ENCODE data around the gene PBX4. TPM values are rescaled to one million over a fixed set of nuclear protein-coding genes. Genes with fewer than 3 reads are reported as not detected.

Gene PBX4
- total RNA-seq, 1 experiment from 2014 or later = 2.4 TPM

- H3K4me3 ChIP-seq = no peak overlapping the region
- no peaks in the 10 kb centered on the region for H3K9me3 ChIP-seq
- peak; percentile 72 for DNase-seq
- peaks cover 39% of the 10 kb centered on the region for H3K36me3 ChIP-seq
- H3K27me3 ChIP-seq = no peaks in the 10 kb centered on the region
Observed at GRCh38 chr19:19531951-19532805, 86.3 kb downstream of the PBX4 start.

- Histone ChIP-seq H3K4me3 (no peak overlapping the region), H3K9me3 (no peaks in the 10 kb centered on the region), H3K36me3 (peaks cover 49% of the 10 kb centered on the region), H3K27me3 (no peaks in the 10 kb centered on the region)
- DNase-seq = no peak
Observed at GRCh38 chr19:19530889-19531288, 87.6 kb downstream of the PBX4 start.

- Histone ChIP-seq H3K9me3 (no peaks in the 10 kb centered on the region), H3K4me3 (no peak overlapping the region), H3K27me3 (no peaks in the 10 kb centered on the region), H3K36me3 (peaks cover 51% of the 10 kb centered on the region)
- DNase-seq = no peak
Observed at GRCh38 chr19:19530423-19530804, 88.1 kb downstream of the PBX4 start.

- DNase-seq = no peak
- Histone ChIP-seq H3K36me3 (peaks cover 55% of the 10 kb centered on the region), H3K27me3 (no peaks in the 10 kb centered on the region), H3K4me3 (no peak overlapping the region), H3K9me3 (no peaks in the 10 kb centered on the region)
Observed at GRCh38 chr19:19529783-19530422, 88.6 kb downstream of the PBX4 start.

GRCh38 chr19:19528721-19529490, 89.6 kb downstream of the PBX4 start, which contains the start of gene YJEFN3:
YJEFN3 (plus strand) TSS chr19:19528911; CDS start chr19:19528933, 22 bp downstream.
- Histone ChIP-seq H3K36me3 (peaks cover 65% of the 10 kb centered on the region), H3K27me3 (no peaks in the 10 kb centered on the region), H3K9me3 (no peaks in the 10 kb centered on the region), H3K4me3 (no peak within 1 kb of the TSS)
- no peak for DNase-seq

GRCh38 chr19:19527674-19528625, 90.5 kb downstream of the PBX4 start:
- no peak for DNase-seq
- no peaks in the 10 kb centered on the region for H3K27me3 ChIP-seq
- no peak overlapping the region for H3K4me3 ChIP-seq
- no peaks in the 10 kb centered on the region for H3K9me3 ChIP-seq
- H3K36me3 ChIP-seq = peaks cover 69% of the 10 kb centered on the region

- peaks cover 67% of the 10 kb centered on the region for H3K36me3 ChIP-seq
- no peaks in the 10 kb centered on the region for H3K9me3 ChIP-seq
- no peak for DNase-seq
- no peak overlapping the region for H3K4me3 ChIP-seq
- H3K27me3 ChIP-seq = no peaks in the 10 kb centered on the region
Observed at GRCh38 chr19:19527371-19527656, 91.2 kb downstream of the PBX4 start.

- Histone ChIP-seq H3K9me3 (no peaks in the 10 kb centered on the region), H3K36me3 (peaks cover 66% of the 10 kb centered on the region), H3K4me3 (no peak overlapping the region), H3K27me3 (no peaks in the 10 kb centered on the region)
- DNase-seq = no peak
Observed at GRCh38 chr19:19526581-19527370, 91.7 kb downstream of the PBX4 start.

- no peak for DNase-seq
- no peak overlapping the region for H3K4me3 ChIP-seq
- H3K36me3 ChIP-seq = peaks cover 73% of the 10 kb centered on the region
Observed at GRCh38 chr19:19525611-19526380, 92.7 kb downstream of the PBX4 start.

GRCh38 chr19:19524053-19524452, 94.4 kb downstream of the PBX4 start:
- H3K27me3 ChIP-seq = no peaks in the 10 kb centered on the region
- no peak overlapping the region for H3K4me3 ChIP-seq
- DNase-seq = no peak
- peaks cover 84% of the 10 kb centered on the region for H3K36me3 ChIP-seq
- H3K9me3 ChIP-seq = no peaks in the 10 kb centered on the region

More at GRCh38 chr19:19525611-19526380, 92.7 kb downstream of the PBX4 start:
- H3K27me3 ChIP-seq = no peaks in the 10 kb centered on the region
- no peaks in the 10 kb centered on the region for H3K9me3 ChIP-seq

GRCh38 chr19:19523177-19523576, 95.3 kb downstream of the PBX4 start:
- H3K36me3 ChIP-seq = peaks cover 82% of the 10 kb centered on the region
- H3K9me3 ChIP-seq = no peaks in the 10 kb centered on the region
- DNase-seq = no peak
- no peak overlapping the region for H3K4me3 ChIP-seq
- no peaks in the 10 kb centered on the region for H3K27me3 ChIP-seq

- Histone ChIP-seq H3K27me3 (no peaks in the 10 kb centered on the region), H3K9me3 (no peaks in the 10 kb centered on the region), H3K36me3 (peaks cover 68% of the 10 kb centered on the region), H3K4me3 (no peak overlapping the region)
- no peak for DNase-seq
Observed at GRCh38 chr19:19520989-19521388, 97.5 kb downstream of the PBX4 start.

GRCh38 chr19:19517235-19517619, 101.3 kb downstream of the PBX4 start:
- H3K36me3 ChIP-seq = peaks cover 51% of the 10 kb centered on the region
- H3K4me3 ChIP-seq = peak overlapping the region; percentile 91
- no peak for DNase-seq
- H3K27me3 ChIP-seq = no peaks in the 10 kb centered on the region
- H3K9me3 ChIP-seq = 0 out of 2 replicates have a peak, but pooled peaks cover 2% of the 10 kb centered on the region

GRCh38 chr19:19515642-19516519, 102.6 kb downstream of the PBX4 start, which contains the start of gene NDUFA13:
NDUFA13 (plus strand) TSS chr19:19516225; CDS start chr19:19516239, 14 bp downstream.
- Histone ChIP-seq H3K4me3 (peak within 1 kb of the TSS; percentile 91), H3K27me3 (no peaks in the 10 kb centered on the region), H3K36me3 (peaks cover 39% of the 10 kb centered on the region), H3K9me3 (0 out of 2 replicates have a peak, but pooled peaks cover 2% of the 10 kb centered on the region)
- DNase-seq = peak; percentile 95
